OCI-LY1 (cell line): ENCODE measurements around the gene SNRNP48.

Source experiments
- H2AFZ ChIP-seq: fragments of 200-600 bp; sonication (generic), shearing (Covaris generic); 2 replicates; pipeline ENCODE4 v1.6.0; 2014; ENCODE audit warnings: antibody characterized with exemption, mild to moderate bottlenecking, low read length
- H3F3A ChIP-seq: fragments of 200-600 bp; sonication (generic), shearing (Covaris generic); 2 replicates; pipeline ENCODE4 v1.6.0; 2014; ENCODE audit warnings: mild to moderate bottlenecking, antibody characterized with exemption, low read length, moderate library complexity; ENCODE audit not compliant: insufficient read depth
- H3K27ac ChIP-seq: fragments of 200-600 bp; sonication (generic); 2 replicates; pipeline ENCODE4 v1.5.1; 2014; ENCODE audit warnings: low read length, mixed run types, mild to moderate bottlenecking, low read depth; ENCODE audit not compliant: poor library complexity, severe bottlenecking
- H3K27me3 ChIP-seq: fragments of 200-600 bp; sonication (generic); 2 replicates; pipeline ENCODE4 v1.6.0; 2014; ENCODE audit warnings: antibody characterized with exemption, mild to moderate bottlenecking, low read length, moderate library complexity; ENCODE audit not compliant: insufficient read depth
- H3K36me3 ChIP-seq: fragments of 200-600 bp; sonication (generic); 2 replicates; pipeline ENCODE4 v1.6.1; 2014; ENCODE audit warnings: mild to moderate bottlenecking, antibody characterized with exemption, low read length, moderate library complexity, mixed read lengths; ENCODE audit not compliant: insufficient read depth
- H3K4me1 ChIP-seq: fragments of 200-600 bp; sonication (generic); 2 replicates; pipeline ENCODE4 v1.5.1; 2014; ENCODE audit warnings: mild to moderate bottlenecking, low read length, moderate library complexity; ENCODE audit not compliant: insufficient read depth, severe bottlenecking
- H3K4me2 ChIP-seq: fragments of 200-600 bp; sonication (generic), shearing (Covaris generic); 2 replicates; pipeline ENCODE4 v1.6.1; 2014; ENCODE audit warnings: low read length
- H3K4me3 ChIP-seq: fragments of 200-600 bp; sonication (generic); 2 replicates; pipeline ENCODE4 v1.5.1; 2014; ENCODE audit warnings: low read length, low read depth, mild to moderate bottlenecking, mixed read lengths; ENCODE audit not compliant: poor library complexity, severe bottlenecking
- H3K79me2 ChIP-seq: fragments of 200-600 bp; shearing (Covaris generic); 2 replicates; pipeline ENCODE4 v1.6.1; 2016; ENCODE audit warnings: mixed run types, low read length, mixed read lengths; ENCODE audit not compliant: insufficient read depth
- H3K9ac ChIP-seq: fragments of 200-600 bp; sonication (generic), shearing (Covaris generic); 2 replicates; pipeline ENCODE4 v1.6.1; 2014; ENCODE audit warnings: mild to moderate bottlenecking, low read length, mixed read lengths
- H3K9me2 ChIP-seq: fragments of 200-600 bp; sonication (generic), shearing (Covaris generic); 2 replicates; pipeline ENCODE4 v1.6.1; 2014; ENCODE audit warnings: low read depth, mild to moderate bottlenecking, low read length, mixed read lengths
- H3K9me3 ChIP-seq: fragments of 200-600 bp; shearing (Covaris generic); 2 replicates; pipeline ENCODE4 v1.6.1; 2014; ENCODE audit warnings: low read length, mixed read lengths
- H4K20me1 ChIP-seq: fragments of 200-600 bp; sonication (generic), shearing (Covaris generic); 2 replicates; pipeline ENCODE4 v1.6.0; 2016; ENCODE audit warnings: mild to moderate bottlenecking, low read length; ENCODE audit not compliant: insufficient read depth
- EZH2 ChIP-seq: fragments of 200-600 bp; sonication (generic), shearing (Covaris generic); IDR thresholded peaks from 2 replicates; pipeline ENCODE4 v1.8.0; 2017; ENCODE audit warnings: borderline replicate concordance, mixed run types, mild to moderate bottlenecking, antibody characterized with exemption, low read length, moderate library complexity, mixed read lengths
- TF ChIP-seq, protein P1 (sequence below): fragments of 200-600 bp; sonication (generic), shearing (Covaris generic); IDR thresholded peaks from 2 replicates; pipeline ENCODE4 v1.5.1; 2017; ENCODE audit warnings: mild to moderate bottlenecking, antibody characterized with exemption, low read length, moderate library complexity, mixed read lengths

The SNRNP48 gene

GRCh38 chr6:7579851-7580250 lies 10.1 kb upstream of the SNRNP48 start:
- Histone ChIP-seq H3K9me3 (no peaks in the 10 kb centered on the region), H3K4me3 (no peak overlapping the region), H3K36me3 (no peaks in the 10 kb centered on the region), H3F3A (no peaks in the 10 kb centered on the region), H2AFZ (no peak overlapping the region), H3K79me2 (no peaks in the 10 kb centered on the region), H3K9me2 (no peaks in the 10 kb centered on the region), H3K4me2 (no peak overlapping the region), H3K27me3 (peaks cover 10% of the 10 kb centered on the region; the same call in 1 of the 2 replicates), H3K9ac (no peak overlapping the region), H4K20me1 (no peaks in the 10 kb centered on the region), H3K27ac (no peak overlapping the region), H3K4me1 (no peaks in the 10 kb centered on the region)
- TF ChIP-seq, protein P1, sequence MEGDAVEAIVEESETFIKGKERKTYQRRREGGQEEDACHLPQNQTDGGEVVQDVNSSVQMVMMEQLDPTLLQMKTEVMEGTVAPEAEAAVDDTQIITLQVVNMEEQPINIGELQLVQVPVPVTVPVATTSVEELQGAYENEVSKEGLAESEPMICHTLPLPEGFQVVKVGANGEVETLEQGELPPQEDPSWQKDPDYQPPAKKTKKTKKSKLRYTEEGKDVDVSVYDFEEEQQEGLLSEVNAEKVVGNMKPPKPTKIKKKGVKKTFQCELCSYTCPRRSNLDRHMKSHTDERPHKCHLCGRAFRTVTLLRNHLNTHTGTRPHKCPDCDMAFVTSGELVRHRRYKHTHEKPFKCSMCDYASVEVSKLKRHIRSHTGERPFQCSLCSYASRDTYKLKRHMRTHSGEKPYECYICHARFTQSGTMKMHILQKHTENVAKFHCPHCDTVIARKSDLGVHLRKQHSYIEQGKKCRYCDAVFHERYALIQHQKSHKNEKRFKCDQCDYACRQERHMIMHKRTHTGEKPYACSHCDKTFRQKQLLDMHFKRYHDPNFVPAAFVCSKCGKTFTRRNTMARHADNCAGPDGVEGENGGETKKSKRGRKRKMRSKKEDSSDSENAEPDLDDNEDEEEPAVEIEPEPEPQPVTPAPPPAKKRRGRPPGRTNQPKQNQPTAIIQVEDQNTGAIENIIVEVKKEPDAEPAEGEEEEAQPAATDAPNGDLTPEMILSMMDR = no peak
- no peak for TF ChIP-seq EZH2

DNA sequence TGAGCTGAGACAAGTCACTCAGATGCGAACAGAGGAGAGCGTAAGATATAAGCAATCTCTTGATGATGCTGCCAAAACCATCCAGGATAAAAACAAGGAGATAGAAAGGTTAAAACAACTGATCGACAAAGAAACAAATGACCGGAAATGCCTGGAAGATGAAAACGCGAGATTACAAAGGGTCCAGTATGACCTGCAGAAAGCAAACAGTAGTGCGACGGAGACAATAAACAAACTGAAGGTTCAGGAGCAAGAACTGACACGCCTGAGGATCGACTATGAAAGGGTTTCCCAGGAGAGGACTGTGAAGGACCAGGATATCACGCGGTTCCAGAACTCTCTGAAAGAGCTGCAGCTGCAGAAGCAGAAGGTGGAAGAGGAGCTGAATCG lies 9.5 kb upstream of the SNRNP48 start:
- no peaks in the 10 kb centered on the region for H4K20me1 ChIP-seq
- no peak overlapping the region for H3K4me2 ChIP-seq
- no peaks in the 10 kb centered on the region for H3K9me2 ChIP-seq
- H3K4me3 ChIP-seq = no peak overlapping the region
- H3F3A ChIP-seq = no peaks in the 10 kb centered on the region
- no peaks in the 10 kb centered on the region for H3K36me3 ChIP-seq
- H2AFZ ChIP-seq = no peak overlapping the region
- H3K27ac ChIP-seq = no peak overlapping the region
- H3K9ac ChIP-seq = no peak overlapping the region
- H3K27me3 ChIP-seq = peaks cover 10% of the 10 kb centered on the region; the same call in 1 of the 2 replicates
- H3K9me3 ChIP-seq = no peaks in the 10 kb centered on the region
- TF ChIP-seq, protein P1 = no peak
- no peak for TF ChIP-seq EZH2
- H3K4me1 ChIP-seq = no peaks in the 10 kb centered on the region
- H3K79me2 ChIP-seq = no peaks in the 10 kb centered on the region

DNA sequence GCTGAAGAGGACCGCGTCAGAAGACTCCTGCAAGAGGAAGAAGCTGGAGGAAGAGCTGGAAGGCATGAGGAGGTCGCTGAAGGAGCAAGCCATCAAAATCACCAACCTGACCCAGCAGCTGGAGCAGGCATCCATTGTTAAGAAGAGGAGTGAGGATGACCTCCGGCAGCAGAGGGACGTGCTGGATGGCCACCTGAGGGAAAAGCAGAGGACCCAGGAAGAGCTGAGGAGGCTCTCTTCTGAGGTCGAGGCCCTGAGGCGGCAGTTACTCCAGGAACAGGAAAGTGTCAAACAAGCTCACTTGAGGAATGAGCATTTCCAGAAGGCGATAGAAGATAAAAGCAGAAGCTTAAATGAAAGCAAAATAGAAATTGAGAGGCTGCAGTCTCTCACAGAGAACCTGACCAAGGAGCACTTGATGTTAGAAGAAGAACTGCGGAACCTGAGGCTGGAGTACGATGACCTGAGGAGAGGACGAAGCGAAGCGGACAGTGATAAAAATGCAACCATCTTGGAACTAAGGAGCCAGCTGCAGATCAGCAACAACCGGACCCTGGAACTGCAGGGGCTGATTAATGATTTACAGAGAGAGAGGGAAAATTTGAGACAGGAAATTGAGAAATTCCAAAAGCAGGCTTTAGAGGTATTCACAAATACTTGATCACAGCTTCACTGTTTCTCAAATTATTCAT lies 8.9 kb upstream of the SNRNP48 start:
- H3K9me2 ChIP-seq = no peaks in the 10 kb centered on the region
- H3K4me1 ChIP-seq = no peaks in the 10 kb centered on the region
- no peaks in the 10 kb centered on the region for H4K20me1 ChIP-seq
- no peaks in the 10 kb centered on the region for H3K9me3 ChIP-seq
- no peak overlapping the region for H2AFZ ChIP-seq
- peaks cover 10% of the 10 kb centered on the region; the same call in 1 of the 2 replicates for H3K27me3 ChIP-seq
- H3K36me3 ChIP-seq = no peaks in the 10 kb centered on the region
- H3K4me3 ChIP-seq = no peak overlapping the region
- H3K27ac ChIP-seq = no peak overlapping the region
- no peaks in the 10 kb centered on the region for H3K79me2 ChIP-seq
- TF ChIP-seq EZH2 = no peak
- TF ChIP-seq, protein P1 = no peak
- no peak overlapping the region for H3K4me2 ChIP-seq
- no peaks in the 10 kb centered on the region for H3F3A ChIP-seq
- no peak overlapping the region for H3K9ac ChIP-seq
